Measurements from ENCODE around the gene NTNG1. TPM values are rescaled to one million over a fixed set of nuclear protein-coding genes. Genes with fewer than 3 reads are reported as not detected.
"Not testable (repeated sequence)": the region's sequence is repeated elsewhere in the genome, so short reads cannot be mapped to it uniquely, and the experiment has no call there.

Gene NTNG1
- polyA plus RNA-seq (2013, experiment 1 of 2): not detected
- polyA plus RNA-seq (2013, experiment 2 of 2): not detected

DNA sequence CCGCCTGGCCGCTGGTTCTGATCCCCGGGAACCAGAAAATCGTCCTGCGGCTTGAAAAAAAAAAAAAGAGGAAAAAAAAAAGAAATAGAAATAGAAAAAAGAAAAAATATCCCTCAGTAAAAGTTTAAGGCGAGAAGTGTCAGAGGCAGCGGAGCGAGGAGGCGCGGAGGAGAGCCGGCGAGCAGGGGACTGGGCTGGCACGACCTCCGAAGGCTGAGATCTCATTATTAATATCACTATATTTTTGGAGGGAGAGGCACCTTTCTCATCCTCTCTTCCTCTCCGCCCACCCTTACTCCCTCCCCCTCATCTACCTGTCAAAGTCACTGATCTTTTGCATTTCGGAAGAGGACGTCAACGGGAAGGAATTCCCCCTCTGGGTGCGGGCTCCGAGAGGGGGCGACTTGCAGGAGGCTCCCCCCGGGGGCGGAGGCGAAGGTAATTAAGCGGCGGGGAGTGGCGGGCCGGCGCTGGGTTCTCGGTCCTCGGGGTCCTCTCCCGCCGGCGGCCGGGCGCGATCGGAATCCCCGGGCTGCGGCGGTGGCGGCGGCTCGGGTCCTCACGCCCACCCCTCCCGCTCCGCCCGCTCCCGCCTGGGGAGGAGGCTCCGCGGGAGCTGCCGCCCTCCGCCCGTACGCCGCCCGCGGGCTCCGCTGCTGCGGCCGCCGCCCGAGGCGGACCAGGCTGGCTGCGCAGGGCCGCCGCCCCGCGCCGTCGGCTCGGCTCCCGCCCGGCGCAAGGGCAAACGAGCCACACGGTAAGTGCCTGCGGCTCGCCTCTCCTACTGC lies at the start of gene NTNG1:
NTNG1 (plus strand) TSS at position 337 of the 788 bp plus-strand sequence.
- Histone ChIP-seq H3K36me3 (ENCODE audit: control insufficient read depth in 1 of 2, insufficient read depth in 2 of 2, low read depth in 1 of 2, low read length in 2 of 2) (no peaks in the 10 kb centered on the region), H2AFZ (ENCODE audit: low read depth, low read length) (peak within 1 kb of the TSS; percentile 14), H4K8ac (ENCODE audit: low read length) (no peak within 1 kb of the TSS), H3K4ac (ENCODE audit: low read depth in 1 of 2, low read length in 2 of 2) (no peak within 1 kb of the TSS), H3K79me1 (replicated peaks; ENCODE audit: low read length, poor library complexity, severe bottlenecking) (no peaks in the 10 kb centered on the region), H2BK15ac (ENCODE audit: low read depth, poor library complexity, severe bottlenecking) (no peak within 1 kb of the TSS), H3K4me2 (ENCODE audit: low read length, poor library complexity, severe bottlenecking) (peak within 1 kb of the TSS; percentile 86), H3K4me1 (ENCODE audit: control insufficient read depth, insufficient read depth, low read depth, low read length) (peaks cover 8% of the 10 kb centered on the region), H3K27me3 (ENCODE audit: control insufficient read depth in 1 of 2, insufficient read depth in 1 of 2, low read length in 2 of 2) (no peaks in the 10 kb centered on the region), H3K9me3 (ENCODE audit: control insufficient read depth, low read length) (no peaks in the 10 kb centered on the region), H4K91ac (ENCODE audit: low read length) (no peak within 1 kb of the TSS), H3K27ac (ENCODE audit: low read length, poor library complexity, severe bottlenecking) (peak within 1 kb of the TSS; percentile 63), H3K18ac (ENCODE audit: low read depth in 1 of 2, low read length in 2 of 2) (peak within 1 kb of the TSS in 1 of 2 experiments; percentile 3), H2BK12ac (ENCODE audit: low read length in 2 of 2) (no peak within 1 kb of the TSS), H2BK120ac (ENCODE audit: low read depth, low read length) (no peak within 1 kb of the TSS), H3K4me3 (ENCODE audit: insufficient read depth in 1 of 2, low read depth in 1 of 2, low read length in 2 of 2) (peak within 1 kb of the TSS; percentile 74 to 96), H2AK5ac (ENCODE audit: low read length, severe bottlenecking) (no peak within 1 kb of the TSS), H2BK5ac (ENCODE audit: low read depth, low read length, poor library complexity, severe bottlenecking) (no peak within 1 kb of the TSS), H3K9ac (ENCODE audit: low read length) (peak within 1 kb of the TSS; percentile 90), H3K23ac (ENCODE audit: low read length in 2 of 2) (peak within 1 kb of the TSS in 1 of 2 experiments; percentile 83), H3K14ac (ENCODE audit: low read length in 2 of 2) (no peak within 1 kb of the TSS)
- DNase-seq: no peak
- WGBS: 0% methylated on average over 16 of the region's 79 CpGs

DNA sequence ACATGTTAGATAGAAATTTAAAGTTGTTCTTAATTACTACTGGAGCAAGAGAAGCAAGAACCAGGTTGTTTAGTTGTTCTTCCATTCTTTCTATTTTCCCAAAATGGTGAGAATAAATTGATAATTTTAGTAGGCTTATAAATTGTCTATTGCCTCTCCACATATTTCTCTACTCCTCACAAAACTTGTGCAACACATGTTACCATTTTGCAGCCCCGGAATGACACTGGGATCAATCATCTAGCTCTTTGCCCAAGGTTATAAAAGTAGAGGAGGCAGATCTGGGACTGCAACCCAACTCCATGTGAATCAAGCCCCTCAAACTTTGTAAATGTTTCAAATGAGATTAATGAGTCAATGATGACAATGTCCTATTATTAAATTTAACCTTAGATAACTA lies 49.4 kb upstream of the NTNG1 start:
- Histone ChIP-seq H3K9ac (ENCODE audit: low read length) (no peak overlapping the region), H3K4me1 (ENCODE audit: control insufficient read depth, insufficient read depth, low read depth, low read length) (no peaks in the 10 kb centered on the region)
- WGBS: 100% methylated on average over 1 of the region's 1 CpG

DNA sequence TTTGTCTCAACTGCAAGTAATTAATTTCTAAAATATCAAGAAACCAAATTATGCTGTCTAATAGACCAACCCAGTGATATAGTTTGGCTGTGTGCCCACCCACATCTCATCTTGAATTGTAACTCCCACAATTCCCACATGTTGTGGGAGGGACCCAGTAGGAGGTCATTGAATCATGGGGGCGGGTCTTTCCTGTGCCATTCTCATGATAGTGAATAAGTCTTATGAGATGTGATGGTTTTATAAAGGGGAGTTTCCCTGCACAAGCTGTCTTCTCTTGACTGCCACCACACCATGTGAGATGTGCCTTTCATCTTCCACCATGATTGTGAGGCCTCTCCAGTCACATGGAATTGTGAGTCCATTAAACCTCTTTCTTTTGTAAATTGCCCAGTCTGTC lies 47.4 kb upstream of the NTNG1 start:
- not testable (repeated sequence) for H3K27ac ChIP-seq (ENCODE audit: low read length, poor library complexity, severe bottlenecking); H3K4me3 ChIP-seq (ENCODE audit: insufficient read depth in 1 of 2, low read depth in 1 of 2, low read length in 2 of 2); H3K23ac ChIP-seq (ENCODE audit: low read length in 2 of 2); DNase-seq; H2BK5ac ChIP-seq (ENCODE audit: low read depth, low read length, poor library complexity, severe bottlenecking); H4K91ac ChIP-seq (ENCODE audit: low read length); H3K4ac ChIP-seq (ENCODE audit: low read depth in 1 of 2, low read length in 2 of 2); H2AFZ ChIP-seq (ENCODE audit: low read depth, low read length); H3K36me3 ChIP-seq (ENCODE audit: control insufficient read depth in 1 of 2, insufficient read depth in 2 of 2, low read depth in 1 of 2, low read length in 2 of 2); H4K8ac ChIP-seq (ENCODE audit: low read length); H3K9ac ChIP-seq (ENCODE audit: low read length); H3K14ac ChIP-seq (ENCODE audit: low read length in 2 of 2); H3K4me2 ChIP-seq (ENCODE audit: low read length, poor library complexity, severe bottlenecking); H2AK5ac ChIP-seq (ENCODE audit: low read length, severe bottlenecking); H3K4me1 ChIP-seq (ENCODE audit: control insufficient read depth, insufficient read depth, low read depth, low read length); H3K9me3 ChIP-seq (ENCODE audit: control insufficient read depth, low read length); H3K79me1 ChIP-seq (replicated peaks; ENCODE audit: low read length, poor library complexity, severe bottlenecking); H3K18ac ChIP-seq (ENCODE audit: low read depth in 1 of 2, low read length in 2 of 2); H3K27me3 ChIP-seq (ENCODE audit: control insufficient read depth in 1 of 2, insufficient read depth in 1 of 2, low read length in 2 of 2); H2BK120ac ChIP-seq (ENCODE audit: low read depth, low read length); H2BK15ac ChIP-seq (ENCODE audit: low read depth, poor library complexity, severe bottlenecking); H2BK12ac ChIP-seq (ENCODE audit: low read length in 2 of 2)
- WGBS: 69% methylated on average over 1 of the region's 1 CpG

More for the DNA sequence above, 49.4 kb upstream of the NTNG1 start:
- no peak overlapping the region for H4K8ac ChIP-seq (ENCODE audit: low read length)
- H3K4ac ChIP-seq (ENCODE audit: low read depth in 1 of 2, low read length in 2 of 2): no peak overlapping the region
- H3K4me3 ChIP-seq (ENCODE audit: insufficient read depth in 1 of 2, low read depth in 1 of 2, low read length in 2 of 2): no peak overlapping the region
- H3K14ac ChIP-seq (ENCODE audit: low read length in 2 of 2): no peak overlapping the region
- no peaks in the 10 kb centered on the region for H3K36me3 ChIP-seq (ENCODE audit: control insufficient read depth in 1 of 2, insufficient read depth in 2 of 2, low read depth in 1 of 2, low read length in 2 of 2)
- no peak for DNase-seq
- no peak overlapping the region for H2BK15ac ChIP-seq (ENCODE audit: low read depth, poor library complexity, severe bottlenecking)
- H3K79me1 ChIP-seq (replicated peaks; ENCODE audit: low read length, poor library complexity, severe bottlenecking): no peaks in the 10 kb centered on the region
- H2BK12ac ChIP-seq (ENCODE audit: low read length in 2 of 2): no peak overlapping the region
- no peak overlapping the region for H2BK120ac ChIP-seq (ENCODE audit: low read depth, low read length)
- no peak overlapping the region for H3K18ac ChIP-seq (ENCODE audit: low read depth in 1 of 2, low read length in 2 of 2)
- no peak overlapping the region for H3K27ac ChIP-seq (ENCODE audit: low read length, poor library complexity, severe bottlenecking)
- no peak overlapping the region for H3K23ac ChIP-seq (ENCODE audit: low read length in 2 of 2)
- no peak overlapping the region for H4K91ac ChIP-seq (ENCODE audit: low read length)
- H2AFZ ChIP-seq (ENCODE audit: low read depth, low read length): no peak overlapping the region
- no peak overlapping the region for H2AK5ac ChIP-seq (ENCODE audit: low read length, severe bottlenecking)
- no peak overlapping the region for H2BK5ac ChIP-seq (ENCODE audit: low read depth, low read length, poor library complexity, severe bottlenecking)
- H3K9me3 ChIP-seq (ENCODE audit: control insufficient read depth, low read length): peaks cover 2% of the 10 kb centered on the region
- H3K27me3 ChIP-seq (ENCODE audit: control insufficient read depth in 1 of 2, insufficient read depth in 1 of 2, low read length in 2 of 2): no peaks in the 10 kb centered on the region
- no peak overlapping the region for H3K4me2 ChIP-seq (ENCODE audit: low read length, poor library complexity, severe bottlenecking)

DNA sequence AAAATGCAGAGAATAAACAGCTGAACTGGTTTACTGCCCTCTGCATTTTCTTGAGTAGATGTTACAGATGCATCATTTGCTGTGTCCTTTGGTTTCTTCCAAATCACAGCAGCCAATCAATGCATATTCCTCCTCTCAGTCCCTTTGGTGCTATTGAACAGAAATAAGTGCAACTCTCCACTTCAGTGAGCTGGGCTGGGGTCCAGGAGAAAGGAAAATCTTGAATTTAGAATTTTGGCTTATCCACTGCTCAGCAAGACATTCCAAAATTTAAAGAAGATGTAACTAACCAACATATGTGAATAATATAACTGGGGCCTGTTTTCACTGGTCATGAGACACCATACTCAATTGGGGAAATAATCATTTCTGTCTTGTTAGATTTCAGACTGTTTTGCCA lies 45.2 kb upstream of the NTNG1 start:
- no peaks in the 10 kb centered on the region for H3K27me3 ChIP-seq (ENCODE audit: control insufficient read depth in 1 of 2, insufficient read depth in 1 of 2, low read length in 2 of 2)
- no peak overlapping the region for H2AFZ ChIP-seq (ENCODE audit: low read depth, low read length)
- H3K18ac ChIP-seq (ENCODE audit: low read depth in 1 of 2, low read length in 2 of 2): no peak overlapping the region

More for the DNA sequence above, 45.2 kb upstream of the NTNG1 start:
- no peaks in the 10 kb centered on the region for H3K9me3 ChIP-seq (ENCODE audit: control insufficient read depth, low read length)
- H2BK120ac ChIP-seq (ENCODE audit: low read depth, low read length): no peak overlapping the region
- no peak overlapping the region for H3K4ac ChIP-seq (ENCODE audit: low read depth in 1 of 2, low read length in 2 of 2)
- no peak overlapping the region for H2AK5ac ChIP-seq (ENCODE audit: low read length, severe bottlenecking)
- H4K8ac ChIP-seq (ENCODE audit: low read length): no peak overlapping the region
- H3K27ac ChIP-seq (ENCODE audit: low read length, poor library complexity, severe bottlenecking): no peak overlapping the region
- no peak overlapping the region for H2BK15ac ChIP-seq (ENCODE audit: low read depth, poor library complexity, severe bottlenecking)
- H3K36me3 ChIP-seq (ENCODE audit: control insufficient read depth in 1 of 2, insufficient read depth in 2 of 2, low read depth in 1 of 2, low read length in 2 of 2): no peaks in the 10 kb centered on the region
- no peak overlapping the region for H3K23ac ChIP-seq (ENCODE audit: low read length in 2 of 2)
- H3K4me3 ChIP-seq (ENCODE audit: insufficient read depth in 1 of 2, low read depth in 1 of 2, low read length in 2 of 2): no peak overlapping the region
- H3K4me2 ChIP-seq (ENCODE audit: low read length, poor library complexity, severe bottlenecking): no peak overlapping the region
- no peak overlapping the region for H3K14ac ChIP-seq (ENCODE audit: low read length in 2 of 2)
- no peak for DNase-seq
- H3K4me1 ChIP-seq (ENCODE audit: control insufficient read depth, insufficient read depth, low read depth, low read length): no peaks in the 10 kb centered on the region
- H3K9ac ChIP-seq (ENCODE audit: low read length): no peak overlapping the region
- H2BK5ac ChIP-seq (ENCODE audit: low read depth, low read length, poor library complexity, severe bottlenecking): no peak overlapping the region
- H3K79me1 ChIP-seq (replicated peaks; ENCODE audit: low read length, poor library complexity, severe bottlenecking): no peaks in the 10 kb centered on the region
- H4K91ac ChIP-seq (ENCODE audit: low read length): no peak overlapping the region
- H2BK12ac ChIP-seq (ENCODE audit: low read length in 2 of 2): no peak overlapping the region
